Measurements from ENCODE around the gene PRKAG2.
"Not testable (repeated sequence)": the region's sequence is repeated elsewhere in the genome, so short reads cannot be mapped to it uniquely, and the experiment has no call there.

The PRKAG2 gene

DNA sequence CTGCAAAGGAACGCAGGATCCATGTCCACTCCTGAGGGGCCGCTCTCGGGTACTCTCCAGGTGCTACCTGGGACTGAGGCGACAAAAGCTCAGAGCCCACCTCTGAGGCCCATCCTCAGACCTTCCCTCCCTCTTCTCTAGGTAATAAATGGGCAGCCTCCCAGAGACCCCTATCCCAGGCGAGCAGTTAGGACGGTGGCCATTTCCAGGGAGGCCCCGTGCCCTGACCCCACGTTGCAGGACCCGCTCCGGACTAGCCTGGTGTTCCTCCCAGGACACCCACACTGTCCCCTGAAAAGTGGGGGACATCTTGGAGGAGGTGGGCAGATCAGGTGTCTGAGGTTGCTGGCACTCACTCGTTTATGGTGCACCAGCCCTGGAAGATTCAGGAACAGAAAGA is 44.3 kb downstream of the PRKAG2 start:
- H3K27ac Mint-ChIP-seq: peak overlapping the region; percentile 24
- H3K9me3 Mint-ChIP-seq: no peaks in the 10 kb centered on the region
- peaks cover 32% of the 10 kb centered on the region for H3K4me1 Mint-ChIP-seq
- ATAC-seq (no peak), DNase-seq (ENCODE audit: low spot score in 2 of 2) (no peak)
- no peak overlapping the region for H3K4me3 Mint-ChIP-seq
- no peaks in the 10 kb centered on the region for H3K36me3 Mint-ChIP-seq

DNA sequence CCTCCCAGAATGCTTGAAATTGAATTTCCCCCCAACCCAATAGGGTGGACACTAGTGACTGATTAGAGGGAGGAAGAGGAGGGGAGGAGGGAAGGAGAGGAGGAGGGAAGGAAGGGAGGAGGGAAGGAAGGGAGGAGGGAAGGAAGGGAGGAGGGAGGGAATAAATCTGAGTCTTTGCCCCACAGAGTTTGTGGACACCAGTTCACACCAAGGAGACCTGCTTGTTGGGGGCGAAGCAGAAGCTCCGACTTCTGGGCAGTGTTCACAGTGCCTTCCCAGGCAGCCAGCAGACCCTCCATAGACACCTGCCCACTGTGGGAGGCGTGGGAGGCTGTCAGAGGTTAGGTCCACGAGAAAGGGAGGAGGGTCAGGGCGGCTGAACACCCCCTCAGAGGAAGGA is 44.8 kb downstream of the PRKAG2 start:
- Mint-ChIP-seq H3K27ac (peak overlapping the region; percentile 17), H3K9me3 (no peaks in the 10 kb centered on the region), H3K36me3 (no peaks in the 10 kb centered on the region), H3K4me3 (no peak overlapping the region), H3K4me1 (peaks cover 34% of the 10 kb centered on the region)
- DNase-seq (ENCODE audit: low spot score in 2 of 2) (no peak), ATAC-seq (no peak)

DNA sequence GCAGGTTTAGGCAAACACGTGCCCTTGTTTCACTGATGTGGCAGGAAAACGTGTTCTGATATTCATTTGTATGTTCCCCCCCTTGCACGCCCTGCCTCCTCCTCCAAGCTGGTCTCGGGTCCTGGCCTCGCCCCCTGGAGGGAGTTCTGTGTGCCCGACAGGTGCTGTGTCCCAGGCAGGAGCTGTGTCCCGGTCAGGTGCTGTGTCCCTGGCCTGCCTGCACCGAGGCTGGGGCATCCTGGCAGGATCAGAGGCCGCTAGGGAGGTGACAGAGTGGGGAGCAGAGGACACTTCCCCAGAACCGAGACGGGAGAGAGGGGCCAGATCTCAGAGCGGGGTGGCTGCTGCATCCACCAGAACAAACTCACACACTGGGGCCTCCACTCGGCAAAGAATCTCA is 45.3 kb downstream of the PRKAG2 start:
- Mint-ChIP-seq H3K9me3 (no peaks in the 10 kb centered on the region), H3K4me1 (peaks cover 34% of the 10 kb centered on the region), H3K27ac (peak overlapping the region; percentile 17), H3K36me3 (no peaks in the 10 kb centered on the region), H3K4me3 (no peak overlapping the region)
- no peak for ATAC-seq
- no peak for DNase-seq (ENCODE audit: low spot score in 2 of 2)

- Mint-ChIP-seq H3K9me3 (no peaks in the 10 kb centered on the region), H3K4me1 (peaks cover 42% of the 10 kb centered on the region), H3K36me3 (no peaks in the 10 kb centered on the region), H3K27ac (no peak overlapping the region), H3K4me3 (no peak overlapping the region)
- ATAC-seq: no peak
- DNase-seq (ENCODE audit: low spot score in 2 of 2): no peak
Measured at GRCh38 chr7:151830121-151830830, 46.6 kb downstream of the PRKAG2 start.

DNA sequence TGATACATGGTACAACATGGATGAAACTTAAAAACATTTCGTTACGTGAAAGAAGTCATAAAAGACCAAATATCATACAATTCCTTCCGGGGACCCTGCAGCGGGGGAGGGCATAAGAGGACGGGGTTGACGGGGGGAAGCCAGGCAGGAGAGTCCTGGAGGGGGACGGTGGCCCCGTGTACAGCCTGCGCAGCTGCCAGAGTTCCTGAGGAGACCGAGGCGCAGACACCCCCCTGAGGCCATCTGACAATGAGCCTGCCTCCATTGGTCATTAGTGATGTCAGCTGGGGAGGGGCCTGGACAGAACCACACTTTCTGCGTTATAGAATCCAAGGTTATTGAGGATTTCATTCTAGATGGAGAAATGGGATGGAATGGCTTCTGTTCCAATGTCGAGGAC is 47.2 kb downstream of the PRKAG2 start:
- Mint-ChIP-seq H3K36me3 (no peaks in the 10 kb centered on the region), H3K4me3 (no peak overlapping the region), H3K27ac (no peak overlapping the region), H3K4me1 (peaks cover 39% of the 10 kb centered on the region), H3K9me3 (no peaks in the 10 kb centered on the region)
- DNase-seq (ENCODE audit: low spot score in 2 of 2): no peak
- no peak for ATAC-seq

GRCh38 chr7:151827620-151828019 is 49.3 kb downstream of the PRKAG2 start:
- Mint-ChIP-seq H3K9me3 (no peaks in the 10 kb centered on the region), H3K4me1 (peaks cover 26% of the 10 kb centered on the region), H3K27ac (no peak overlapping the region), H3K36me3 (no peaks in the 10 kb centered on the region), H3K4me3 (no peak overlapping the region)
- DNase-seq (ENCODE audit: low spot score in 2 of 2) (no peak), ATAC-seq (no peak)

- not testable (repeated sequence) for H3K4me3 Mint-ChIP-seq; DNase-seq (ENCODE audit: low spot score in 2 of 2); H3K27ac Mint-ChIP-seq; H3K36me3 Mint-ChIP-seq; H3K9me3 Mint-ChIP-seq; ATAC-seq
- peaks cover 25% of the 10 kb centered on the region for H3K4me1 Mint-ChIP-seq
Measured at GRCh38 chr7:151826316-151826715, 50.6 kb downstream of the PRKAG2 start.

DNA sequence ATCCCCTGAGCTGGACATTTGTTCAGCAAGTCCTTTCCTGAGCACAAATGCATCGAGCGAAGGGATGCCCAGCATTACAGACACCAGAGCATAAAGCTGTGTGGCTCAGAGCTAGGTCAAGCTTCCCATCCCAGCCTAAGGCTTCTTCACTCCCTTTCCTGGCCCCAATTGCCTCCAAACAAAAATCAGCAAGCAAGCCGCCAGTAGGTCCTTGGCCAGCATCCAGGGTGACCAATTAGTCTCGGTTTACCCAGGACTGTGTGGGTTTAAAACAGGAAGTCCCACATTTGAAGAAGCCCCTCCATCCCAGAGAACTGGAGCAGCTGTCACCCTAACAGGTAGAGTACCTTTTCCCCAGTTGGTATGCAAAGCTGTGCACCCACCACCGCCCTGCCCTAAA is 51.2 kb downstream of the PRKAG2 start:
- no peak overlapping the region for H3K4me3 Mint-ChIP-seq

DNA sequence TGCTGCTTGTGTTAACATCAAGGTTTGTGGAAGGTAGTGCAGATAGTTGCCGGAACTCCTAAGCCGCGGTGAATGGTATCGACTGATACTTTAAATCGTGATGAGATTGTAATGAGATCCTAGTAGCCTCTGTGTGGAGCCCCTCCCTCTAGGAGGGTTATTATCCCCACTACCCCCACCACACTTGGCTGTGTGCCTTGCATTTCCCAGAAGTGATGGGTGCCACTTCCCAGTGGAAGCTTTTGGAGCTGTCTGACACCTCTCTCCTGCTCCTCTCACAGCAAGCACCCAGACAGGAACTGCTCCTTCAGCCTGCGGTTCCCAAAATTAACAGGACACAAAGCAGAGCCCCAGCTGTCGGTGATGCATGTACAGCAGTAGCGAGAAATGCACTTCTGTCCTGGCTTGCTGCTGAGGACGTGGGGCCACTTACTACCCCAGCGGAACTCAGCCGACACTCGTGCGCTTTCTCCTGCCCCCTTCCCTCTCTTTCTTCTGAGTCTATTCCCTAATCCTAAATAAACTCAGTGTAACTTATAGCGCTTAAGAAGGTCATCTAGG is 52.5 kb downstream of the PRKAG2 start:
- no peak for ATAC-seq

More for the DNA sequence above, 51.2 kb downstream of the PRKAG2 start:
- DNase-seq (ENCODE audit: low spot score in 2 of 2) (no peak), ATAC-seq (no peak)
- no peaks in the 10 kb centered on the region for H3K9me3 Mint-ChIP-seq
- H3K36me3 Mint-ChIP-seq: no peaks in the 10 kb centered on the region
- peaks cover 25% of the 10 kb centered on the region for H3K4me1 Mint-ChIP-seq
- H3K27ac Mint-ChIP-seq: no peak overlapping the region

DNA sequence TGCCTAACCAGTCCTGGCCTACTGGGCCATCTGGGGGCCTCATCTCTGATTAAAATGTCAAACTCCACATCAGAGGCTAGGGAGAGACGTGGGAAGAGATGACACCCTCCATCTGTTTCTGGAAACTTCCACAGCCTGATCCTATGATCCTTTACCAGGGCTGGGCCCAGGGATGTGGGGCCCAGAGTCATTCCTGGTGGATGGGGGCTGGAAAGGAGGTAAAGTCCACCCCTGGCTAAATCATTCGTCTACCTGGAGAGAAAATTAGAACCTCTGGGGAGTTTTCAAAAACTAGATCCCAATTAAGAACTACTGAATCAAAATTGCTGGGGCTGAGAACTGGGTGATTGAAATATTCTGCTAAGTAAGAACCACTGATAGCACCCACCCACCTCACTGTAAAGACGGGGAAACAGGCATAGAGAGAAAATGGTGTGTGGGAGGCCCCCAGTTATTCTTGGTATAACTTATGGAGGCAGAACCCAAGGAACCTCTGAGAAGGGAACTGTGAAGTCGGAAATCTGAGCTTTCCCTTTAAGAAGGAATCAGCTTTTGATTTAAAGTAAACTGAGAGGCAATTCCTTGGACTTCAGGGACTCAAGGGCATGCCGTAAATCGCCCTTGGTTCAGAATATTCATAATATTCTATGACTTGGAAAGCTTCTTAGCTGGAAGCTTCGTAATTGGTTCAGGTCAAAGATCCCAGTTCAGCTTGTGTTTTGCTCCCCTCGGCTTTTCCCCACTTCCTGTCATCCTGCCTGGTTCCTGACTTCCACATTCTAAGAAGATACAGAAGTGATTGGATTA is 53.1 kb downstream of the PRKAG2 start:
- Mint-ChIP-seq H3K36me3 (no peaks in the 10 kb centered on the region), H3K4me1 (peaks cover 15% of the 10 kb centered on the region), H3K27ac (no peak overlapping the region), H3K4me3 (no peak overlapping the region), H3K9me3 (no peaks in the 10 kb centered on the region)
- DNase-seq (ENCODE audit: low spot score in 2 of 2): no peak
- ATAC-seq: no peak

More for the DNA sequence above, 52.5 kb downstream of the PRKAG2 start:
- Mint-ChIP-seq H3K36me3 (no peaks in the 10 kb centered on the region), H3K9me3 (no peaks in the 10 kb centered on the region), H3K4me1 (peaks cover 21% of the 10 kb centered on the region), H3K27ac (peak overlapping the region; percentile 29), H3K4me3 (no peak overlapping the region)
- DNase-seq (ENCODE audit: low spot score in 2 of 2): no peak

GRCh38 chr7:151822541-151823181 is 54.3 kb downstream of the PRKAG2 start:
- no peaks in the 10 kb centered on the region for H3K9me3 Mint-ChIP-seq
- H3K27ac Mint-ChIP-seq: no peak overlapping the region
- H3K4me1 Mint-ChIP-seq: peaks cover 10% of the 10 kb centered on the region
- no peak overlapping the region for H3K4me3 Mint-ChIP-seq
- H3K36me3 Mint-ChIP-seq: no peaks in the 10 kb centered on the region
- DNase-seq (ENCODE audit: low spot score in 2 of 2) (no peak), ATAC-seq (no peak)

- Mint-ChIP-seq H3K4me3 (no peak overlapping the region), H3K4me1 (peaks cover 14% of the 10 kb centered on the region), H3K27ac (no peak overlapping the region), H3K9me3 (no peaks in the 10 kb centered on the region), H3K36me3 (no peaks in the 10 kb centered on the region)
- ATAC-seq: no peak
- DNase-seq (ENCODE audit: low spot score in 2 of 2): no peak
Measured at GRCh38 chr7:151821806-151822540, 54.9 kb downstream of the PRKAG2 start.

GRCh38 chr7:151821226-151821625 is 55.7 kb downstream of the PRKAG2 start:
- no peak for ATAC-seq

GRCh38 chr7:151820491-151821105 is 56.3 kb downstream of the PRKAG2 start:
- Mint-ChIP-seq H3K9me3 (no peaks in the 10 kb centered on the region), H3K4me1 (peaks cover 9% of the 10 kb centered on the region)
- DNase-seq (ENCODE audit: low spot score in 2 of 2): no peak

More at GRCh38 chr7:151821226-151821625, 55.7 kb downstream of the PRKAG2 start:
- H3K4me1 Mint-ChIP-seq: peaks cover 13% of the 10 kb centered on the region
- H3K4me3 Mint-ChIP-seq: no peak overlapping the region
- no peaks in the 10 kb centered on the region for H3K36me3 Mint-ChIP-seq
- H3K9me3 Mint-ChIP-seq: no peaks in the 10 kb centered on the region
- H3K27ac Mint-ChIP-seq: peak overlapping the region; percentile 11
- DNase-seq (ENCODE audit: low spot score in 2 of 2): no peak

More at GRCh38 chr7:151820491-151821105, 56.3 kb downstream of the PRKAG2 start:
- Mint-ChIP-seq H3K36me3 (no peaks in the 10 kb centered on the region), H3K27ac (peak overlapping the region; percentile 11), H3K4me3 (no peak overlapping the region)
- no peak for ATAC-seq

Data from stimulated activated effector memory CD8-positive, alpha-beta T cell treated with anti-CD3 and anti-CD28 coated beads, Interleukin-12 subunit alpha, Interleukin-12 subunit beta, amount 100 ng/mL, for 72 hours (primary cell).